PFSK-1 (cell line): ENCODE results near the gene PM20D2.

ENCODE experiments used
- FOXP2 ChIP-seq: optimal IDR thresholded peaks from 2 replicates; pipeline ENCODE3; 2011; ENCODE audit warnings: borderline replicate concordance, control low read depth, inconsistent platforms; ENCODE audit not compliant: insufficient read depth; ENCODE audit errors: extremely low read length, extremely low read depth
- POLR2AphosphoS5 ChIP-seq: IDR thresholded peaks from 2 replicates; pipeline ENCODE4 v1.6.1; 2012; ENCODE audit warnings: low read depth, mild to moderate bottlenecking, control low read depth, low read length, moderate library complexity
- SIN3A ChIP-seq: IDR thresholded peaks from 2 replicates; pipeline ENCODE4 v1.6.1; 2012; ENCODE audit warnings: mild to moderate bottlenecking, low read length, moderate library complexity, borderline replicate concordance; ENCODE audit not compliant: insufficient read depth
- TAF1 ChIP-seq: IDR thresholded peaks from 2 replicates; pipeline ENCODE4 v1.6.1; 2012; ENCODE audit warnings: low read length, control low read depth, borderline replicate concordance; ENCODE audit not compliant: insufficient read depth
- TF ChIP-seq, protein P1 (sequence below), 2 experiments: IDR thresholded peaks; 2 replicates each; pipeline versions ENCODE4 v1.6.1 to v1.8.0; 2011 to 2012; ENCODE audit warnings: low read depth in 2 of 2, low read length in 2 of 2, control low read depth in 1 of 2, inconsistent platforms in 1 of 2, mild to moderate bottlenecking in 1 of 2, moderate library complexity in 1 of 2; ENCODE audit not compliant: insufficient read depth in 1 of 2

PM20D2 gene

DNA sequence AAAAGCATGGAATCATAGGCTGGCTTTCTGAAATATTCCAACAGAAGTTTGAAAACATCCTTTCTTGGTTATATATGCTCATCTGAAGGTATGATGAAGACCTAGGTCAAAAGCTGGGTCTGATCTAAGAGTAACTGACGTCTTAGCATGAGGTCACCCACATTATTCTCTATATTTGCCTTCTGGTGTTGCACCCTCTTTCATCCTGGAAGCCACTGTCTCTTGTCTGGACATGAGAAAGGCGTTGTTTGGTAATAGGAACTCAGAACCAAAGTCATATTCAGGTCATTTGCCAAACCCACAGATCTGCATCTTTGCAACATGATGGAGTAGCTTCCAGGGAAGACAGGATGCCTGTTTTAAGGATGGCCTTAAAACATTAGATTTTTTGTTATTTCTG, 53.7 kb downstream of the PM20D2 start:
- no peak for TF ChIP-seq FOXP2
- no peak for TF ChIP-seq SIN3A
- TF ChIP-seq TAF1 = no peak
- TF ChIP-seq, protein P1, sequence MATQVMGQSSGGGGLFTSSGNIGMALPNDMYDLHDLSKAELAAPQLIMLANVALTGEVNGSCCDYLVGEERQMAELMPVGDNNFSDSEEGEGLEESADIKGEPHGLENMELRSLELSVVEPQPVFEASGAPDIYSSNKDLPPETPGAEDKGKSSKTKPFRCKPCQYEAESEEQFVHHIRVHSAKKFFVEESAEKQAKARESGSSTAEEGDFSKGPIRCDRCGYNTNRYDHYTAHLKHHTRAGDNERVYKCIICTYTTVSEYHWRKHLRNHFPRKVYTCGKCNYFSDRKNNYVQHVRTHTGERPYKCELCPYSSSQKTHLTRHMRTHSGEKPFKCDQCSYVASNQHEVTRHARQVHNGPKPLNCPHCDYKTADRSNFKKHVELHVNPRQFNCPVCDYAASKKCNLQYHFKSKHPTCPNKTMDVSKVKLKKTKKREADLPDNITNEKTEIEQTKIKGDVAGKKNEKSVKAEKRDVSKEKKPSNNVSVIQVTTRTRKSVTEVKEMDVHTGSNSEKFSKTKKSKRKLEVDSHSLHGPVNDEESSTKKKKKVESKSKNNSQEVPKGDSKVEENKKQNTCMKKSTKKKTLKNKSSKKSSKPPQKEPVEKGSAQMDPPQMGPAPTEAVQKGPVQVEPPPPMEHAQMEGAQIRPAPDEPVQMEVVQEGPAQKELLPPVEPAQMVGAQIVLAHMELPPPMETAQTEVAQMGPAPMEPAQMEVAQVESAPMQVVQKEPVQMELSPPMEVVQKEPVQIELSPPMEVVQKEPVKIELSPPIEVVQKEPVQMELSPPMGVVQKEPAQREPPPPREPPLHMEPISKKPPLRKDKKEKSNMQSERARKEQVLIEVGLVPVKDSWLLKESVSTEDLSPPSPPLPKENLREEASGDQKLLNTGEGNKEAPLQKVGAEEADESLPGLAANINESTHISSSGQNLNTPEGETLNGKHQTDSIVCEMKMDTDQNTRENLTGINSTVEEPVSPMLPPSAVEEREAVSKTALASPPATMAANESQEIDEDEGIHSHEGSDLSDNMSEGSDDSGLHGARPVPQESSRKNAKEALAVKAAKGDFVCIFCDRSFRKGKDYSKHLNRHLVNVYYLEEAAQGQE (IDR thresholded peaks at IDR 0.05; ENCODE audit: insufficient read depth in 1 of 2, low read depth in 2 of 2, low read length in 2 of 2) = no peak
- TF ChIP-seq POLR2AphosphoS5 = no peak

DNA sequence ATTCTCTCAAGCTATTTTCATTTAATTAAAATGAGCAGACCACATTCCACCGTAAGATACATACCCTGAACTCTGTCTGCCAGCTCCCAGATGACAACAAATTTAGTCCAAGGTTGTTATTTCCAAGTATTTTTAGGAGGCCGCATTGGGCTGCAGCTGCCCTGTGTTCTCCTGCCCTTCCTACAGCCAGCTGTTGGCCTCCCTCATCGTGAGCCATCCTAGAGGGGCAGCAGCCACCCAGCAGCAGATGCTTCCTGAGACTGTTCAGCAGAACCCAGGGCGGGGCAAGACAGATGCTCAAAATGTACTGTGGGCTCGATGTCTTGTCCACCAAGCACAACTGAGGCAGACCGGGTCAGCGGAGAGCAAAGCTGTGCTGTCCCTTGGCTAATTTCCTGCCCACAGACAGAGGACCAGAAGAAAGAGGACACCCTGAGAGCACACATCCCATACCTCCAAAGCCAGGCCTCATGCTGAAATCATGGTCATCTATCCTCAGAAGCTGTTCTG, 54.9 kb downstream of the PM20D2 start:
- TF ChIP-seq POLR2AphosphoS5 (no peak), TAF1 (no peak), SIN3A (no peak), FOXP2 (no peak)
- TF ChIP-seq, protein P1 (IDR thresholded peaks at IDR 0.05; ENCODE audit: insufficient read depth in 1 of 2, low read depth in 2 of 2, low read length in 2 of 2) = no peak

DNA sequence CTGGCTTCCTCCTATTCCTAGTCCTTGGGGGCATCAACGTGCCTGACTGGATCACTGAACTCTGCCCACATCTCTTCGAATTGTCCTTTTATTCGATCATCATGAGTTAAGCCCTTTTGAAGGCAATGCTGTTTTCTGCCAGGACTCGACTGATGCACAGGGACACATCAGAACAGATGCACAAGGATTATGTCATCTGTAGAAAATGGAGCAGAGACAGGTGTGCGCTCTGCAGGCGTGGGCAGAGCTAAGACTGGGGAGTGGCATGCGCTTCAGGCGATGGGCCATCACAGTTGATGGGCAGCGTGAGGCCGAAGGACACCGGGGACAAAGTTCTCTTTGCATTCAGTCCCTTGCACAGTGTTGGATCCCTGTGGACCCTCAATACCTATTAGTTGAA, 58.2 kb downstream of the PM20D2 start:
- TF ChIP-seq TAF1 (no peak), FOXP2 (no peak), POLR2AphosphoS5 (no peak), SIN3A (no peak)
- TF ChIP-seq, protein P1 (IDR thresholded peaks at IDR 0.05; ENCODE audit: insufficient read depth in 1 of 2, low read depth in 2 of 2, low read length in 2 of 2) = no peak

DNA sequence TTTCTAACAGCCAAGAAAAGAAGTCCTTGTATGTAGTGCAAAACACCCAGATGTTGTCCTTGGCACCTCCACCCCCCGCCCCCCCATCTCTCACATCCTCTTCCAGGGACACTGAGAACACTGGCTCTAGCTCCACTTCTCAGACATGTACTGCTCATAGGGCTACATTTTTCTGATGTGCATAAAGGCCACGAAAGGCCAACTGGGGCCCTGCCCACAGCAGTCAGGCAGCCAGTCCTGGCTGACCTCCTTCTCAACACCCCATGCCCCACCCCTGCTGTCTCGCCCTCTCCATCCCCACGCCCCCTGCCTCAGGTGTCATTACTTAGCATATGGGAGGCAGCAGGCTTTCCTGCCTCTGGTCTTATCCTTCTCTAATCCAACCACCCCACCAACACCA, 60.0 kb downstream of the PM20D2 start:
- TF ChIP-seq FOXP2 = no peak
- TF ChIP-seq TAF1 = no peak
- TF ChIP-seq POLR2AphosphoS5 = no peak
- no peak for TF ChIP-seq SIN3A

DNA sequence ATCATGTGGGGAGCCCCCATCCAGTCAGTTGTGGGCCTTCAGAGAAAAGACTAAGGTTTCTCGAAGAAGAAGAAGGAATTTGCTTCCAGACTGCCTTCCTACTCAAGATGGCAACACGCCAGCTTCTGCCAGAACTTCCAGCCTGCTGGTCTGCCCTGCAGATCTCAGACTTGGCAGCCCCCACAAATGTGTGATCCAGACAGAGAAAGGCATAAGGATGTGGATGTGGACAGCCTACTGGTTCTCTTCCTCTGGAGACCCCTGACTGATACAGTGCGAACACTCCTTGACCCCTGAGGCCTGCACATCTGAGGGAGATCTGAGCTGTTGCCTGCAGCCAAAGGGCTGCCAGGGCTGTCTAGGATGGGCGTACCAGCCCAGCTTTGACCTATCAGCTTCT, 62.7 kb downstream of the PM20D2 start:
- no peak for TF ChIP-seq FOXP2
- TF ChIP-seq, protein P1 (IDR thresholded peaks at IDR 0.05; ENCODE audit: insufficient read depth in 1 of 2, low read depth in 2 of 2, low read length in 2 of 2) = no peak
- no peak for TF ChIP-seq POLR2AphosphoS5
- TF ChIP-seq TAF1 = no peak
- TF ChIP-seq SIN3A = no peak
